ENCODE data around the gene MMP3.

Gene MMP3

GRCh38 chr11:102788334-102788995 lies 54.9 kb downstream of the MMP3 start:
- no peak for FAIRE-seq
